GM18507 (cell line): ENCODE results near the gene PTPRM.

ENCODE experiments used
- DNase-seq: peaks from one replicate; pipeline ENCODE4 v3.0.0; 2011; ENCODE audit warnings: low read depth; ENCODE audit not compliant: insufficient read length; ENCODE audit errors: extremely low spot score
- FAIRE-seq: peaks from 2 replicates; lab custom pipeline; 2011; peaks lifted over from hg19 to GRCh38; lab: Jason Lieb, UNC

The PTPRM gene

GRCh38 chr18:7741640-7742039, 174.5 kb downstream of the PTPRM start:
- FAIRE-seq (no peak), DNase-seq (no peak)

- FAIRE-seq (no peak), DNase-seq (no peak)
Observed at GRCh38 chr18:7742224-7742623, 175.1 kb downstream of the PTPRM start.

- FAIRE-seq, result no peak
- DNase-seq, result no peak
Observed at GRCh38 chr18:7743256-7743655, 176.1 kb downstream of the PTPRM start.

- DNase-seq (no peak), FAIRE-seq (no peak)
Observed at GRCh38 chr18:7746106-7746505, 179.0 kb downstream of the PTPRM start.

GRCh38 chr18:7748251-7749007, 181.3 kb downstream of the PTPRM start:
- FAIRE-seq (no peak), DNase-seq (no peak)

GRCh38 chr18:7749008-7749405, 181.9 kb downstream of the PTPRM start:
- FAIRE-seq, result no peak

GRCh38 chr18:7749510-7749981, 182.4 kb downstream of the PTPRM start:
- FAIRE-seq (no peak), DNase-seq (no peak)

More at GRCh38 chr18:7749008-7749405, 181.9 kb downstream of the PTPRM start:
- no peak for DNase-seq

GRCh38 chr18:7750095-7750663, 183.1 kb downstream of the PTPRM start:
- FAIRE-seq (no peak), DNase-seq (no peak)

GRCh38 chr18:7750966-7751365, 183.8 kb downstream of the PTPRM start:
- DNase-seq (no peak), FAIRE-seq (no peak)

GRCh38 chr18:7754258-7754657, 187.1 kb downstream of the PTPRM start:
- DNase-seq (no peak), FAIRE-seq (no peak)

GRCh38 chr18:7754725-7755181, 187.6 kb downstream of the PTPRM start:
- DNase-seq (no peak), FAIRE-seq (no peak)

- FAIRE-seq (no peak), DNase-seq (no peak)
Observed at GRCh38 chr18:7755753-7756475, 188.8 kb downstream of the PTPRM start.

- FAIRE-seq (no peak), DNase-seq (no peak)
Observed at GRCh38 chr18:7757175-7757574, 190.1 kb downstream of the PTPRM start.

- DNase-seq (no peak), FAIRE-seq (no peak)
Observed at GRCh38 chr18:7758764-7759163, 191.6 kb downstream of the PTPRM start.

GRCh38 chr18:7760967-7761948, 194.1 kb downstream of the PTPRM start:
- no peak for DNase-seq
- FAIRE-seq, result no peak

GRCh38 chr18:7764405-7764804, 197.3 kb downstream of the PTPRM start:
- no peak for FAIRE-seq
- DNase-seq, result no peak

- FAIRE-seq (no peak), DNase-seq (no peak)
Observed at GRCh38 chr18:7766346-7766745, 199.2 kb downstream of the PTPRM start.

GRCh38 chr18:7766817-7767216, 199.7 kb downstream of the PTPRM start:
- FAIRE-seq (no peak), DNase-seq (no peak)

- FAIRE-seq, result no peak
- DNase-seq, result no peak
Observed at GRCh38 chr18:7770908-7771307, 203.8 kb downstream of the PTPRM start.
